ENCODE data around the gene IMPG2. TPM values are rescaled to one million over a fixed set of nuclear protein-coding genes. Genes with fewer than 3 reads are reported as not detected.

Gene IMPG2
- total RNA-seq, 6 donors from 2014 or later = 0.11 to 1.0 (median 0.20) TPM; not detected in 1

GRCh38 chr3:101249522-101249921 is 70.9 kb downstream of the IMPG2 start:
- TF ChIP-seq EP300 (IDR thresholded peaks at IDR 0.05) (no peak), POLR2AphosphoS5 (IDR thresholded peaks at IDR 0.05) (no peak), POLR2A (IDR thresholded peaks at IDR 0.05) (no peak)
- TF ChIP-seq, protein P1, sequence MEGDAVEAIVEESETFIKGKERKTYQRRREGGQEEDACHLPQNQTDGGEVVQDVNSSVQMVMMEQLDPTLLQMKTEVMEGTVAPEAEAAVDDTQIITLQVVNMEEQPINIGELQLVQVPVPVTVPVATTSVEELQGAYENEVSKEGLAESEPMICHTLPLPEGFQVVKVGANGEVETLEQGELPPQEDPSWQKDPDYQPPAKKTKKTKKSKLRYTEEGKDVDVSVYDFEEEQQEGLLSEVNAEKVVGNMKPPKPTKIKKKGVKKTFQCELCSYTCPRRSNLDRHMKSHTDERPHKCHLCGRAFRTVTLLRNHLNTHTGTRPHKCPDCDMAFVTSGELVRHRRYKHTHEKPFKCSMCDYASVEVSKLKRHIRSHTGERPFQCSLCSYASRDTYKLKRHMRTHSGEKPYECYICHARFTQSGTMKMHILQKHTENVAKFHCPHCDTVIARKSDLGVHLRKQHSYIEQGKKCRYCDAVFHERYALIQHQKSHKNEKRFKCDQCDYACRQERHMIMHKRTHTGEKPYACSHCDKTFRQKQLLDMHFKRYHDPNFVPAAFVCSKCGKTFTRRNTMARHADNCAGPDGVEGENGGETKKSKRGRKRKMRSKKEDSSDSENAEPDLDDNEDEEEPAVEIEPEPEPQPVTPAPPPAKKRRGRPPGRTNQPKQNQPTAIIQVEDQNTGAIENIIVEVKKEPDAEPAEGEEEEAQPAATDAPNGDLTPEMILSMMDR (IDR thresholded peaks at IDR 0.05) = no peak
- 89 to 90% methylated on average over 3 of the region's 3 CpGs for WGBS, 2 donors
- no peaks in the 10 kb centered on the region for H3K36me3 ChIP-seq
- DNase-seq = no peak
- no peak for ATAC-seq (ENCODE audit: low FRiP score in 2 of 2)
- no peaks in the 10 kb centered on the region for H3K27me3 ChIP-seq
- no peaks in the 10 kb centered on the region for H3K4me1 ChIP-seq
- H3K27ac ChIP-seq = no peak overlapping the region
- H3K9me3 ChIP-seq = no peaks in the 10 kb centered on the region
- H3K4me3 ChIP-seq = no peak overlapping the region

- WGBS, 2 donors = 59 to 64% methylated on average over 2 of the region's 2 CpGs
- H3K4me3 ChIP-seq = no peak overlapping the region
- no peaks in the 10 kb centered on the region for H3K9me3 ChIP-seq
- no peak for ATAC-seq (ENCODE audit: low FRiP score in 2 of 2)
- no peaks in the 10 kb centered on the region for H3K4me1 ChIP-seq
- no peaks in the 10 kb centered on the region for H3K36me3 ChIP-seq
- H3K27ac ChIP-seq = no peak overlapping the region
- no peaks in the 10 kb centered on the region for H3K27me3 ChIP-seq
- TF ChIP-seq POLR2A (IDR thresholded peaks at IDR 0.05) (no peak), EP300 (IDR thresholded peaks at IDR 0.05) (no peak), POLR2AphosphoS5 (IDR thresholded peaks at IDR 0.05) (no peak)
- TF ChIP-seq, protein P1 (IDR thresholded peaks at IDR 0.05) = no peak
- no peak for DNase-seq
These were observed 71.6 kb downstream of the IMPG2 start for GRCh38 chr3:101248736-101249135.

DNA sequence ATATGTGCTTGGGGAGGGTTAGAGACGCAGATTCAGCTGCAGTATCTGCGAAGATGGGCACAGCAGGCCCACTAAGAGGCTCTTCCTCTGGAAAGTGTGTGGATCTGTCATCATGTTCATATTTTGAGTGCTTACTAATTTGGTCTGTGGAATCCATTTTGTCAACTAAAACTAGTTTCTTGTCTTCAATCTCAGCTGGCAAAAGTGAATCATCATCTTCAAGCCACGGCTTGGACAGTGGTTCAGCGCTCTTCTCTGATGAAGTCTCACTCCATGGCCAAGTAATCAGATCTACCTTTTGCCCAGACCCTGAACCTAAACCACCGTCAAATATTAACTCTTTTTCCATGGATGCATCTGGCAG is 76.2 kb downstream of the IMPG2 start:
- WGBS, 2 donors = 95 to 96% methylated on average over 5 of the region's 5 CpGs
- no peaks in the 10 kb centered on the region for H3K4me1 ChIP-seq
- no peak overlapping the region for H3K4me3 ChIP-seq
- no peaks in the 10 kb centered on the region for H3K27me3 ChIP-seq
- H3K36me3 ChIP-seq = no peaks in the 10 kb centered on the region
- H3K9me3 ChIP-seq = no peaks in the 10 kb centered on the region
- ATAC-seq (ENCODE audit: low FRiP score in 2 of 2) (no peak), DNase-seq (no peak)
- H3K27ac ChIP-seq = no peak overlapping the region
- TF ChIP-seq POLR2AphosphoS5 (IDR thresholded peaks at IDR 0.05) = no peak

GRCh38 chr3:101243285-101244211 is 76.8 kb downstream of the IMPG2 start:
- ATAC-seq (ENCODE audit: low FRiP score in 2 of 2) (peak in 1 of 2 donors; percentile 76), DNase-seq (no peak)
- 90 to 97% methylated on average over 4 of the region's 4 CpGs for WGBS, 2 donors

GRCh38 chr3:101240719-101241399 is 79.5 kb downstream of the IMPG2 start:
- Histone ChIP-seq H3K4me1 (no peaks in the 10 kb centered on the region), H3K27me3 (no peaks in the 10 kb centered on the region)
- 91 to 97% methylated on average over 1 of the region's 1 CpG for WGBS, 2 donors

More at GRCh38 chr3:101243285-101244211, 76.8 kb downstream of the IMPG2 start:
- TF ChIP-seq, protein P1 (IDR thresholded peaks at IDR 0.05) = no peak
- TF ChIP-seq POLR2AphosphoS5 (IDR thresholded peaks at IDR 0.05) (no peak), EP300 (IDR thresholded peaks at IDR 0.05) (no peak), POLR2A (IDR thresholded peaks at IDR 0.05) (no peak)
- no peak overlapping the region for H3K4me3 ChIP-seq
- no peak overlapping the region for H3K27ac ChIP-seq
- H3K9me3 ChIP-seq = no peaks in the 10 kb centered on the region
- no peaks in the 10 kb centered on the region for H3K4me1 ChIP-seq
- H3K36me3 ChIP-seq = no peaks in the 10 kb centered on the region
- H3K27me3 ChIP-seq = no peaks in the 10 kb centered on the region

More at GRCh38 chr3:101240719-101241399, 79.5 kb downstream of the IMPG2 start:
- DNase-seq = no peak
- no peak overlapping the region for H3K27ac ChIP-seq
- TF ChIP-seq EP300 (IDR thresholded peaks at IDR 0.05) (no peak), POLR2A (IDR thresholded peaks at IDR 0.05) (no peak), POLR2AphosphoS5 (IDR thresholded peaks at IDR 0.05) (no peak)
- TF ChIP-seq, protein P1 (IDR thresholded peaks at IDR 0.05) = no peak
- H3K9me3 ChIP-seq = no peaks in the 10 kb centered on the region
- no peaks in the 10 kb centered on the region for H3K36me3 ChIP-seq
- no peak overlapping the region for H3K4me3 ChIP-seq
- ATAC-seq (ENCODE audit: low FRiP score in 2 of 2) = no peak

Measured in upper lobe of left lung (tissue), 6 donors.